AG10803 (cell line): ENCODE results near the gene TTLL13.

Source experiments
- DNase-seq: peaks from one replicate; pipeline ENCODE4 v3.0.0; 2010; ENCODE audit warnings: low read depth
- H3K4me3 ChIP-seq: 2 replicates; pipeline ENCODE4 v1.5.1; 2011; ENCODE audit warnings: mild to moderate bottlenecking, low read length, control low read depth
- TF ChIP-seq, protein P1 (sequence below): conservative IDR thresholded peaks from 2 replicates; pipeline ENCODE4 v1.5.1; 2011; ENCODE audit warnings: mild to moderate bottlenecking, low read length, control low read depth, inconsistent platforms

Gene TTLL13

DNA sequence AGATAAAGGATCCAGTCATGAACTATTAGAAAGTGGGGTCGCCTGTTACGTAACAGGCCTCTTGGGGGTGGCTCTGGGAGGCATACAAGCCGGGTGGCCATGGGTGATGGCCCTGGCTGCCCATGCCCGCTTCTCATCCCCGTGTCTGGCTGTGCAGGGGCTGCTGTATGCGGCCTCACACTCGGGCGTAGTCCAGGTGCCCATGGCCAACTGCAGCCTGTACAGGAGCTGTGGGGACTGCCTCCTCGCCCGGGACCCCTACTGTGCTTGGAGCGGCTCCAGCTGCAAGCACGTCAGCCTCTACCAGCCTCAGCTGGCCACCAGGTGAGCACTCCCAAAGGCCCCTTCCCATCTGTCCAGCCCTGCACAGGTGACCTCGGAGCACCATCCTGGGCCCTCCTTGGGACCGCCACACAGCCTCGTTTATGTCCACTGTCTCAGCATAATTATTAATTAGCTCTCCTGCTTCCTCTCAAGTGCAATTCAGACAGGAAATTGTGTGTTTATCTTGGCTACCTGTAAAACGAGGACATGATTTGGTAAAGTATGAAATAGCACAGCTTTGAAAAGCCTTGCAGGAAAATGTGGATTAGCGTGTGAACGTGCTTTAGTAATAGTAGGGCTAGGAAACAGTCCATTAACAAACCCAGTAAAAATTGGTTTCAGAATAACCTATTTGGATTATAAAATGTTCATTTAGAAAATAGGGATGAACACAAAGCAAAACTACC lies 23.7 kb upstream of the TTLL13 start:
- H3K4me3 ChIP-seq, result no peak overlapping the region
- DNase-seq, result no peak
- TF ChIP-seq, protein P1, sequence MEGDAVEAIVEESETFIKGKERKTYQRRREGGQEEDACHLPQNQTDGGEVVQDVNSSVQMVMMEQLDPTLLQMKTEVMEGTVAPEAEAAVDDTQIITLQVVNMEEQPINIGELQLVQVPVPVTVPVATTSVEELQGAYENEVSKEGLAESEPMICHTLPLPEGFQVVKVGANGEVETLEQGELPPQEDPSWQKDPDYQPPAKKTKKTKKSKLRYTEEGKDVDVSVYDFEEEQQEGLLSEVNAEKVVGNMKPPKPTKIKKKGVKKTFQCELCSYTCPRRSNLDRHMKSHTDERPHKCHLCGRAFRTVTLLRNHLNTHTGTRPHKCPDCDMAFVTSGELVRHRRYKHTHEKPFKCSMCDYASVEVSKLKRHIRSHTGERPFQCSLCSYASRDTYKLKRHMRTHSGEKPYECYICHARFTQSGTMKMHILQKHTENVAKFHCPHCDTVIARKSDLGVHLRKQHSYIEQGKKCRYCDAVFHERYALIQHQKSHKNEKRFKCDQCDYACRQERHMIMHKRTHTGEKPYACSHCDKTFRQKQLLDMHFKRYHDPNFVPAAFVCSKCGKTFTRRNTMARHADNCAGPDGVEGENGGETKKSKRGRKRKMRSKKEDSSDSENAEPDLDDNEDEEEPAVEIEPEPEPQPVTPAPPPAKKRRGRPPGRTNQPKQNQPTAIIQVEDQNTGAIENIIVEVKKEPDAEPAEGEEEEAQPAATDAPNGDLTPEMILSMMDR, result no peak

DNA sequence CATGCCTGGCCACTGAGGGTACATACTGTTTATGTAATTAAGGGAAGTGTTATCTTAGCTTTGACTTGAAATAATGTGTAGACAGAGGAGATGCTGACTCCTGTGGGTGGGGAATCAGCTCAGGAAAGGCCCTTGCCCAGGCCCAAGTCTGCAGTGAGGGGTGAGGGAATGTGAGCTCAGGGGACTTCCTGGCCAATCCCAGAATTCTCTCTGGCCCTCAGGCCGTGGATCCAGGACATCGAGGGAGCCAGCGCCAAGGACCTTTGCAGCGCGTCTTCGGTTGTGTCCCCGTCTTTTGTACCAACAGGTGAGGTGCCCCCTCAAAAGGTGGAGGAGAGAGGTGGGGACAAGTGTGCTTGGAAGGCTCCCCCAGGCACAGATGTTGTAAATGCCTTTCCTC lies 22.0 kb upstream of the TTLL13 start:
- no peak overlapping the region for H3K4me3 ChIP-seq
- TF ChIP-seq, protein P1, result no peak
- DNase-seq, result no peak

DNA sequence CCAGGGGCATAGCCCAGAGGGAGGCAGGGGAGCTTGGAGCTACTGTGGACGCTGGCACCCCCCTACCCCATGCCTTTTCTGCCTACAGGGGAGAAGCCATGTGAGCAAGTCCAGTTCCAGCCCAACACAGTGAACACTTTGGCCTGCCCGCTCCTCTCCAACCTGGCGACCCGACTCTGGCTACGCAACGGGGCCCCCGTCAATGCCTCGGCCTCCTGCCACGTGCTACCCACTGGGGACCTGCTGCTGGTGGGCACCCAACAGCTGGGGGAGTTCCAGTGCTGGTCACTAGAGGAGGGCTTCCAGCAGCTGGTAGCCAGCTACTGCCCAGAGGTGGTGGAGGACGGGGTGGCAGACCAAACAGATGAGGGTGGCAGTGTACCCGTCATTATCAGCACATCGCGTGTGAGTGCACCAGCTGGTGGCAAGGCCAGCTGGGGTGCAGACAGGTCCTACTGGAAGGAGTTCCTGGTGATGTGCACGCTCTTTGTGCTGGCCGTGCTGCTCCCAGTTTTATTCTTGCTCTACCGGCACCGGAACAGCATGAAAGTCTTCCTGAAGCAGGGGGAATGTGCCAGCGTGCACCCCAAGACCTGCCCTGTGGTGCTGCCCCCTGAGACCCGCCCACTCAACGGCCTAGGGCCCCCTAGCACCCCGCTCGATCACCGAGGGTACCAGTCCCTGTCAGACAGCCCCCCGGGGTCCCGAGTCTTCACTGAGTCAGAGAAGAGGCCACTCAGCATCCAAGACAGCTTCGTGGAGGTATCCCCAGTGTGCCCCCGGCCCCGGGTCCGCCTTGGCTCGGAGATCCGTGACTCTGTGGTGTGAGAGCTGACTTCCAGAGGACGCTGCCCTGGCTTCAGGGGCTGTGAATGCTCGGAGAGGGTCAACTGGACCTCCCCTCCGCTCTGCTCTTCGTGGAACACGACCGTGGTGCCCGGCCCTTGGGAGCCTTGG lies 21.3 kb upstream of the TTLL13 start:
- no peak overlapping the region for H3K4me3 ChIP-seq
- TF ChIP-seq, protein P1, result no peak
- no peak for DNase-seq

DNA sequence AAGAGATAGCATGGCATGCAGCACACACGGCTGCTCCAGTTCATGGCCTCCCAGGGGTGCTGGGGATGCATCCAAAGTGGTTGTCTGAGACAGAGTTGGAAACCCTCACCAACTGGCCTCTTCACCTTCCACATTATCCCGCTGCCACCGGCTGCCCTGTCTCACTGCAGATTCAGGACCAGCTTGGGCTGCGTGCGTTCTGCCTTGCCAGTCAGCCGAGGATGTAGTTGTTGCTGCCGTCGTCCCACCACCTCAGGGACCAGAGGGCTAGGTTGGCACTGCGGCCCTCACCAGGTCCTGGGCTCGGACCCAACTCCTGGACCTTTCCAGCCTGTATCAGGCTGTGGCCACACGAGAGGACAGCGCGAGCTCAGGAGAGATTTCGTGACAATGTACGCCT lies 20.4 kb upstream of the TTLL13 start:
- TF ChIP-seq, protein P1, result no peak
- H3K4me3 ChIP-seq, result no peak overlapping the region
- no peak for DNase-seq

DNA sequence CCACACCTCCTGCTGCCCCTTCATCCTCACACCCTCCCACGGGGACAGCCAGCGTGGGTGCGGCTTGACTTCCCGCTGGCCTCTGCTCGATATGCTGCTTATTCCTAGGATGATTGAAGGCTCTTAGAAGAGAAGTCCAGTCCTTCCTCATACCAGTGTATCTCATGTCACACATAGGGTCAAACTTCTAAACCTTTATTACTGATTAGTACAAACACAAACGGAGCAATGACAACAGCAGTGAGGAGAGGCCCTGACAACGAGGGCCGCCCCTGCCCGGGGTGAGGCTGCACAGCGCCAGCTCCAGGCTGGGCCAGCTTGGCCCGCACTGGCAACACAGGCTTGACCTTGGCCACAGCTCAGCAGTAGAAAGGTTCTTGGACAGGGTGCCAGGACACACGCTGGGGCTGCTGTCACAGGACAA lies 19.3 kb upstream of the TTLL13 start:
- no peak for DNase-seq
- H3K4me3 ChIP-seq, result no peak overlapping the region
- TF ChIP-seq, protein P1, result no peak

DNA sequence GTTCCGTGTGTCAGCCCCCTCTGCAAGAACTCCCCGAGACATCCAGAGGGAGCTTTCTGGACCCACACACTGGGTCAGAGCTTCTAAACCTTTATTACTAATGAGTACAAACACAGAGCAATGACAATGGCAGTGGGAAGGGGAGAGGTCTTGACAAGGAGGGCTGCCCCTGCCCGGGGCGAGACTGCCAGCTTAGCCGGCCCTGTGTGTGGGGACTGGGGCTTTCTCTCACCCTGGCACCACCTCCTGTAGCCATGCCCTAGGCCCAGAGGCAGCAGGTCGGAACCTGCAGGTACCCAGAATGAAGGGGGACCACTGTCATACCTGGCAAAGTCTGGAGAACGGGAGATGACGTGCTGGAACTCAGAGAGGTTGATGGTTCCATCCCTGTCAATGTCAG lies 18.7 kb upstream of the TTLL13 start:
- no peak overlapping the region for H3K4me3 ChIP-seq
- no peak for DNase-seq
- TF ChIP-seq, protein P1, result no peak
